ENCODE results near the gene EME2. TPM values are rescaled to one million over a fixed set of nuclear protein-coding genes. Genes with fewer than 3 reads are reported as not detected.

EME2 gene
- total and polyA plus RNA-seq, 2 of the 13 experiments (the other 11 are each of a cell fraction or from before 2014, with no cell fraction given) = 4.4 to 7.6 TPM

DNA sequence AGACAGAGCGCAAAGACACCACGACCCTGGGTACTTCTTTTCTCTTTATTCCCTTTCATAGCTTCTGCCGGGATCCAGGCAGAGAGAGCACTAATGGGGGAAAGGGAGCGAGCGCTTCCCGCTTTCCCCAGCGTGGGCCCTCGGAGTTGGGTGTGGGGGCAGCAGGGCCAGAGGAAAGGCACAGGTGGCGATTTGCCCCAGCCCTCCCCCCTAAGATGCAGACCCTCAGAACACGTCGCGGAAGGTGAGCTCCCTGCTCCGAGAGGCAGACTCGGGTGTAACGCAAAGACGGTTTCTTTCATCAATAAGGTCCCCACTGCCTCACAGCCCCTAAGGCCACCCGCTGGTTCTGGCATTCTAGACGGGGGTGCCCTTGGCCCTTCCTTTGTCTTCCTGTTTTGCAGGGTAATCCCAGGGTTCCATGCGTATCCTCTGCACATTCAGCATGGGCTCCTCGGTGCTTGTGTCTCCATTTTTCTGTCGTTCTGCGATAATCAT is 697 bp upstream of the EME2 start (continued):
- TF ChIP-seq ZNF563 (CRISPR knock-in tag; IDR thresholded peaks at IDR 0.05) = peak; percentile 8; the same call in 1 of the 2 replicates
- TF ChIP-seq AGO2 (optimal IDR thresholded peaks at IDR 0.05; ENCODE audit: low read depth, low read length) = no peak
- TF ChIP-seq, protein P1, sequence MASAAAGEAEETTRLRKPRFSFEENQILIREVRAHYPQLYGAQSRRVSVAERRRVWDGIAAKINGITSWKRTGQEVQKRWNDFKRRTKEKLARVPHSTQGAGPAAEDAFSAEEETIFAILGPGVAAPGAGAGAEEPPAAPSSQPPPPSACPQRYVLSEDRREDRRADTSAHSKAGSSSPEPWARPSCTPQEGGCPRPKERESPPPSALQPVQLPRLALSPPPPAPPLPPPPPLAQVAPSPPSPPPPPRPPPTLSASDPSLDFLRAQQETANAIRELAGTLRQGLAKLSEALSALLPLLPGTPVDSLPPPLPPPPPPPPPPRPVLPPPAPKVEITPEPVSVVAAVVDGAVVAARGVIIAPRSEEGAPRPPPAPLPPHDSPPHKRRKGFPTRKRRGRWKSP (CRISPR knock-in tag; IDR thresholded peaks at IDR 0.05) = no peak
- TF ChIP-seq TAF1 (CRISPR knock-in tag; IDR thresholded peaks at IDR 0.05) = no peak
- TF ChIP-seq ZFAT (CRISPR knock-in tag; conservative IDR thresholded peaks at IDR 0.05) = no peak
- no peak for TF ChIP-seq ZNF549 (CRISPR knock-in tag; IDR thresholded peaks at IDR 0.05)
- TF ChIP-seq ZNF224 (CRISPR knock-in tag; IDR thresholded peaks at IDR 0.05) = no peak
- TF ChIP-seq ZBTB3 (CRISPR knock-in tag; IDR thresholded peaks at IDR 0.05; ENCODE audit: borderline replicate concordance, low read depth) = no peak
- TF ChIP-seq, protein P2, sequence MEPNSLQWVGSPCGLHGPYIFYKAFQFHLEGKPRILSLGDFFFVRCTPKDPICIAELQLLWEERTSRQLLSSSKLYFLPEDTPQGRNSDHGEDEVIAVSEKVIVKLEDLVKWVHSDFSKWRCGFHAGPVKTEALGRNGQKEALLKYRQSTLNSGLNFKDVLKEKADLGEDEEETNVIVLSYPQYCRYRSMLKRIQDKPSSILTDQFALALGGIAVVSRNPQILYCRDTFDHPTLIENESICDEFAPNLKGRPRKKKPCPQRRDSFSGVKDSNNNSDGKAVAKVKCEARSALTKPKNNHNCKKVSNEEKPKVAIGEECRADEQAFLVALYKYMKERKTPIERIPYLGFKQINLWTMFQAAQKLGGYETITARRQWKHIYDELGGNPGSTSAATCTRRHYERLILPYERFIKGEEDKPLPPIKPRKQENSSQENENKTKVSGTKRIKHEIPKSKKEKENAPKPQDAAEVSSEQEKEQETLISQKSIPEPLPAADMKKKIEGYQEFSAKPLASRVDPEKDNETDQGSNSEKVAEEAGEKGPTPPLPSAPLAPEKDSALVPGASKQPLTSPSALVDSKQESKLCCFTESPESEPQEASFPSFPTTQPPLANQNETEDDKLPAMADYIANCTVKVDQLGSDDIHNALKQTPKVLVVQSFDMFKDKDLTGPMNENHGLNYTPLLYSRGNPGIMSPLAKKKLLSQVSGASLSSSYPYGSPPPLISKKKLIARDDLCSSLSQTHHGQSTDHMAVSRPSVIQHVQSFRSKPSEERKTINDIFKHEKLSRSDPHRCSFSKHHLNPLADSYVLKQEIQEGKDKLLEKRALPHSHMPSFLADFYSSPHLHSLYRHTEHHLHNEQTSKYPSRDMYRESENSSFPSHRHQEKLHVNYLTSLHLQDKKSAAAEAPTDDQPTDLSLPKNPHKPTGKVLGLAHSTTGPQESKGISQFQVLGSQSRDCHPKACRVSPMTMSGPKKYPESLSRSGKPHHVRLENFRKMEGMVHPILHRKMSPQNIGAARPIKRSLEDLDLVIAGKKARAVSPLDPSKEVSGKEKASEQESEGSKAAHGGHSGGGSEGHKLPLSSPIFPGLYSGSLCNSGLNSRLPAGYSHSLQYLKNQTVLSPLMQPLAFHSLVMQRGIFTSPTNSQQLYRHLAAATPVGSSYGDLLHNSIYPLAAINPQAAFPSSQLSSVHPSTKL (CRISPR knock-in tag; IDR thresholded peaks at IDR 0.05) = no peak
- TF ChIP-seq SRSF1 (optimal IDR thresholded peaks at IDR 0.05; ENCODE audit: low read depth, low read length) = peak; percentile 47
- no peak for TF ChIP-seq NBN (conservative IDR thresholded peaks at IDR 0.05)
- 0 out of 2 replicates have a peak, but pooled peaks have one; percentile 13 for TF ChIP-seq SAP130 (CRISPR knock-in tag; IDR thresholded peaks at IDR 0.05; ENCODE audit: low read depth)
- TF ChIP-seq ZNF296 (CRISPR knock-in tag; conservative IDR thresholded peaks at IDR 0.05) = no peak
- no peak for TF ChIP-seq KLF12 (CRISPR knock-in tag; IDR thresholded peaks at IDR 0.05; ENCODE audit: borderline replicate concordance)
- no peak for TF ChIP-seq ZNF644 (CRISPR knock-in tag; IDR thresholded peaks at IDR 0.05; ENCODE audit: low read depth)
- peak; percentile 25; the same call in 1 of the 2 replicates for TF ChIP-seq POLR2G (IDR thresholded peaks at IDR 0.05; ENCODE audit: low read depth, low read length)
- no peak for TF ChIP-seq ZBTB42 (CRISPR knock-in tag; IDR thresholded peaks at IDR 0.05)
- TF ChIP-seq, protein P3, sequence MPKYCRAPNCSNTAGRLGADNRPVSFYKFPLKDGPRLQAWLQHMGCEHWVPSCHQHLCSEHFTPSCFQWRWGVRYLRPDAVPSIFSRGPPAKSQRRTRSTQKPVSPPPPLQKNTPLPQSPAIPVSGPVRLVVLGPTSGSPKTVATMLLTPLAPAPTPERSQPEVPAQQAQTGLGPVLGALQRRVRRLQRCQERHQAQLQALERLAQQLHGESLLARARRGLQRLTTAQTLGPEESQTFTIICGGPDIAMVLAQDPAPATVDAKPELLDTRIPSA (CRISPR knock-in tag; IDR thresholded peaks at IDR 0.05; ENCODE audit: borderline replicate concordance) = no peak
- TF ChIP-seq, protein P4, sequence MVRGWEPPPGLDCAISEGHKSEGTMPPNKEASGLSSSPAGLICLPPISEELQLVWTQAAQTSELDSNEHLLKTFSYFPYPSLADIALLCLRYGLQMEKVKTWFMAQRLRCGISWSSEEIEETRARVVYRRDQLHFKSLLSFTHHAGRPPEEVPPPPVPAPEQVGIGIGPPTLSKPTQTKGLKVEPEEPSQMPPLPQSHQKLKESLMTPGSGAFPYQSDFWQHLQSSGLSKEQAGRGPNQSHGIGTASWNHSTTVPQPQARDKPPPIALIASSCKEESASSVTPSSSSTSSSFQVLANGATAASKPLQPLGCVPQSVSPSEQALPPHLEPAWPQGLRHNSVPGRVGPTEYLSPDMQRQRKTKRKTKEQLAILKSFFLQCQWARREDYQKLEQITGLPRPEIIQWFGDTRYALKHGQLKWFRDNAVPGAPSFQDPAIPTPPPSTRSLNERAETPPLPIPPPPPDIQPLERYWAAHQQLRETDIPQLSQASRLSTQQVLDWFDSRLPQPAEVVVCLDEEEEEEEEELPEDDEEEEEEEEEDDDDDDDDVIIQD (CRISPR knock-in tag; IDR thresholded peaks at IDR 0.05; ENCODE audit: low read depth) = no peak
- TF ChIP-seq, protein P5, sequence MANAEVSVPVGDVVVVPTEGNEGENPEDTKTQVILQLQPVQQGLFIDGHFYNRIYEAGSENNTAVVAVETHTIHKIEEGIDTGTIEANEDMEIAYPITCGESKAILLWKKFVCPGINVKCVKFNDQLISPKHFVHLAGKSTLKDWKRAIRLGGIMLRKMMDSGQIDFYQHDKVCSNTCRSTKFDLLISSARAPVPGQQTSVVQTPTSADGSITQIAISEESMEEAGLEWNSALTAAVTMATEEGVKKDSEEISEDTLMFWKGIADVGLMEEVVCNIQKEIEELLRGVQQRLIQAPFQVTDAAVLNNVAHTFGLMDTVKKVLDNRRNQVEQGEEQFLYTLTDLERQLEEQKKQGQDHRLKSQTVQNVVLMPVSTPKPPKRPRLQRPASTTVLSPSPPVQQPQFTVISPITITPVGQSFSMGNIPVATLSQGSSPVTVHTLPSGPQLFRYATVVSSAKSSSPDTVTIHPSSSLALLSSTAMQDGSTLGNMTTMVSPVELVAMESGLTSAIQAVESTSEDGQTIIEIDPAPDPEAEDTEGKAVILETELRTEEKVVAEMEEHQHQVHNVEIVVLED (CRISPR knock-in tag; IDR thresholded peaks at IDR 0.05; ENCODE audit: borderline replicate concordance) = 0 out of 2 replicates have a peak, but pooled peaks have one; percentile 38

Data from HepG2 (cell line).